ENCODE results near the gene DIABLO. TPM values are rescaled to one million over a fixed set of nuclear protein-coding genes. Genes with fewer than 3 reads are reported as not detected.

Gene DIABLO
- total RNA-seq, 1 experiment from 2014 or later: 74.6 TPM

DNA sequence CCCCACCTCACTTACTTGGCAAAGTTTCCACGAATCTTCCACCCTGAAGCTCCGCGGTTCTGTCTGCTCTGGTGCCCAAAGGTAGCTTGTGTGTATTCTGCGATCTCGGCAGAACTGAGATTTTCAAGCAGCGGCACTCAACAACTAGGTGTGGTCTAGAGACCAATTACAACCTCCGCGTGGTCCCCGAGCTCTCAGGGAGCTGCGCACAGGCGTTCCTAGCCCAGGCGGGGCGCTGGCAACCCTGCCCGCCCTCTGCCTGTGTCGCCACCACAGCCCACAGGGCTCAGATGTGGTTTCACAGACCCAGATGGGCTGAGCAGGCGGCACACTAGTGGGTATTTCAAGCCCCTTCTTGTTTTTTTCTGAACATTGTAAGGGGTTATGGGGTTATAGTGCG lies 1.5 kb upstream of the DIABLO start:
- peaks cover 6% of the 10 kb centered on the region for H3K79me1 ChIP-seq (ENCODE audit: insufficient read depth, low read depth, low read length, poor library complexity, severe bottlenecking)
- H3K23ac ChIP-seq (ENCODE audit: insufficient read length, low read depth, low read length): no peak overlapping the region
- no peak overlapping the region for H3K56ac ChIP-seq (ENCODE audit: insufficient read length, low read depth, low read length)
- H3K4ac ChIP-seq (ENCODE audit: low read depth, low read length): no peak overlapping the region
- no peak overlapping the region for H2AFZ ChIP-seq (ENCODE audit: low read length)
- no peak overlapping the region for H4K8ac ChIP-seq (replicated peaks; ENCODE audit: insufficient read length, low read depth, low read length)
- Mint-ChIP-seq H3K27ac (0 out of 7 replicates have a peak overlapping the region, but pooled peaks of 1 of the 3 experiments have one; percentile 44), H3K9me3 (no peaks in the 10 kb centered on the region), H3K4me1 (peaks cover 20 to 26% of the 10 kb centered on the region in 2 experiments), H3K27me3 (ENCODE audit: low read depth) (no peaks in the 10 kb centered on the region; the same call in 1 of the 2 replicates), H3K36me3 (ENCODE audit: insufficient read depth in 1 of 3, low read depth in 3 of 3) (peaks cover 15 to 37% (median 23%) of the 10 kb centered on the region in 3 experiments), H3K4me3 (peak overlapping the region in 1 of 2 experiments; percentile 79; a peak in 3 of 5 replicates)
- H3K18ac ChIP-seq (ENCODE audit: insufficient read length, low read depth, low read length): no peak overlapping the region
- DNase-seq: no peak
- WGBS (ENCODE audit: extremely low coverage, insufficient read length, low lambda C conversion rate): no CpG with 5 or more reads among the region's 17 CpGs
- H3K27me3 ChIP-seq (ENCODE audit: insufficient read depth, low read length): no peaks in the 10 kb centered on the region
- H3K4me1 ChIP-seq (ENCODE audit: insufficient read depth, low read length): no peaks in the 10 kb centered on the region; the same call in 1 of the 2 replicates
- no peak overlapping the region for H4K91ac ChIP-seq (ENCODE audit: insufficient read length, low read depth, low read length)
- H3K4me2 ChIP-seq (ENCODE audit: insufficient read depth, insufficient read length, low read length): no peak overlapping the region
- H4K5ac ChIP-seq (ENCODE audit: insufficient read length, low read depth, low read length): no peak overlapping the region
- H3K9me3 ChIP-seq (ENCODE audit: control insufficient read depth, low read depth, low read length): no peaks in the 10 kb centered on the region
- H3K27ac ChIP-seq (ENCODE audit: insufficient read length, low read depth, low read length): no peak overlapping the region
- H3T11ph ChIP-seq (ENCODE audit: low read length): no peak overlapping the region
- no peak overlapping the region for H3K14ac ChIP-seq (ENCODE audit: insufficient read depth, low read length)
- H3K9ac ChIP-seq (ENCODE audit: extremely low read depth, insufficient read length, low read length): no peak overlapping the region
- H2BK120ac ChIP-seq (ENCODE audit: low read depth, low read length, poor library complexity, severe bottlenecking): no peak overlapping the region
- H4K20me1 ChIP-seq (ENCODE audit: control insufficient read depth, insufficient read depth, insufficient read length): no peaks in the 10 kb centered on the region
- peaks cover 7% of the 10 kb centered on the region; the same call in 1 of the 2 replicates for H3K79me2 ChIP-seq (ENCODE audit: insufficient read depth, low read length)
- H2BK5ac ChIP-seq (ENCODE audit: insufficient read length, low read length): no peak overlapping the region
- H2AK5ac ChIP-seq (ENCODE audit: insufficient read length, low read length): no peak overlapping the region
- TF ChIP-seq, protein P1, sequence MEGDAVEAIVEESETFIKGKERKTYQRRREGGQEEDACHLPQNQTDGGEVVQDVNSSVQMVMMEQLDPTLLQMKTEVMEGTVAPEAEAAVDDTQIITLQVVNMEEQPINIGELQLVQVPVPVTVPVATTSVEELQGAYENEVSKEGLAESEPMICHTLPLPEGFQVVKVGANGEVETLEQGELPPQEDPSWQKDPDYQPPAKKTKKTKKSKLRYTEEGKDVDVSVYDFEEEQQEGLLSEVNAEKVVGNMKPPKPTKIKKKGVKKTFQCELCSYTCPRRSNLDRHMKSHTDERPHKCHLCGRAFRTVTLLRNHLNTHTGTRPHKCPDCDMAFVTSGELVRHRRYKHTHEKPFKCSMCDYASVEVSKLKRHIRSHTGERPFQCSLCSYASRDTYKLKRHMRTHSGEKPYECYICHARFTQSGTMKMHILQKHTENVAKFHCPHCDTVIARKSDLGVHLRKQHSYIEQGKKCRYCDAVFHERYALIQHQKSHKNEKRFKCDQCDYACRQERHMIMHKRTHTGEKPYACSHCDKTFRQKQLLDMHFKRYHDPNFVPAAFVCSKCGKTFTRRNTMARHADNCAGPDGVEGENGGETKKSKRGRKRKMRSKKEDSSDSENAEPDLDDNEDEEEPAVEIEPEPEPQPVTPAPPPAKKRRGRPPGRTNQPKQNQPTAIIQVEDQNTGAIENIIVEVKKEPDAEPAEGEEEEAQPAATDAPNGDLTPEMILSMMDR (conservative IDR thresholded peaks at IDR 0.05): no peak
- H2BK20ac ChIP-seq (ENCODE audit: low read depth, low read length, poor library complexity, severe bottlenecking): no peak overlapping the region
- H2BK12ac ChIP-seq (ENCODE audit: insufficient read length, low read depth, low read length): no peak overlapping the region
- H2BK15ac ChIP-seq (ENCODE audit: low read depth, low read length): no peak overlapping the region
- H3K23me2 ChIP-seq (ENCODE audit: insufficient read length, low read depth, low read length, poor library complexity, severe bottlenecking): peaks cover 10% of the 10 kb centered on the region
